ENCODE measurements around the gene ICAM5. TPM values are rescaled to one million over a fixed set of nuclear protein-coding genes. Genes with fewer than 3 reads are reported as not detected.

Gene ICAM5
- total and polyA plus RNA-seq, 9 of the 15 experiments (the other 6 are each of a cell fraction or from before 2014, with no cell fraction given) = 0.10 to 114 (median 13.7) TPM

- ChIA-PET POLR2A (interaction anchor here (0.7 to 3.3 kb wide), 8 partner anchors 9 to 46 kb away, joined by 3 to 19 read pairs (median 6); partner anchors contain the start of genes ICAM1 and RAVER1), CTCF (ENCODE audit: low intra/inter-chr PET ratio) (no interaction called here)
- FAIRE-seq = peak; percentile 59
- peak overlapping the region; percentile 73 for H3K27ac ChIP-seq (ENCODE audit: extremely low read depth, low read depth, low read length)
- H4K20me1 ChIP-seq (replicated peaks; ENCODE audit: control insufficient read depth, insufficient read depth, low read length) = 0 out of 2 replicates have a peak, but pooled peaks cover 8% of the 10 kb centered on the region
- H3K9me3 ChIP-seq (replicated peaks; ENCODE audit: control insufficient read depth, insufficient read depth, low read depth, low read length) = no peaks in the 10 kb centered on the region
- peak overlapping the region; percentile 92; the same call in 1 of the 2 replicates for H2AFZ ChIP-seq (ENCODE audit: low read depth, low read length)
- peaks cover 23% of the 10 kb centered on the region for H3K79me2 ChIP-seq (ENCODE audit: control insufficient read depth, insufficient read depth, low read length)
- ATAC-seq = peak; percentile 79
- TF ChIP-seq EGR1 (conservative IDR thresholded peaks at IDR 0.05) (peak; percentile 27; the same call in 1 of the 2 replicates), NR2C1 (IDR thresholded peaks at IDR 0.05) (0 out of 2 replicates have a peak, but pooled peaks have one; percentile 5), NR2C1 (tag; IDR thresholded peaks at IDR 0.05) (no peak), DLX4 (CRISPR knock-in tag; IDR thresholded peaks at IDR 0.05) (no peak), NR2C2 (CRISPR knock-in tag; IDR thresholded peaks at IDR 0.05) (no peak), NR2C2 (tag; IDR thresholded peaks at IDR 0.05) (0 out of 2 replicates have a peak, but pooled peaks have one; percentile 12), POLR3G (IDR thresholded peaks at IDR 0.05; ENCODE audit: extremely low read depth, insufficient read length, insufficient replicate concordance) (no peak), SUPT5H (IDR thresholded peaks at IDR 0.05) (0 out of 2 replicates have a peak, but pooled peaks have one; percentile 7), POLR2A (conservative IDR thresholded peaks at IDR 0.05) (peak; percentile 33; the same call in 1 of the 2 replicates), POLR2AphosphoS2 (IDR thresholded peaks at IDR 0.05; ENCODE audit: low read length) (peak; percentile 5; the same call in 1 of the 2 replicates), NFIC (IDR thresholded peaks at IDR 0.05) (peak; percentile 92)
- TF ChIP-seq, protein P1, sequence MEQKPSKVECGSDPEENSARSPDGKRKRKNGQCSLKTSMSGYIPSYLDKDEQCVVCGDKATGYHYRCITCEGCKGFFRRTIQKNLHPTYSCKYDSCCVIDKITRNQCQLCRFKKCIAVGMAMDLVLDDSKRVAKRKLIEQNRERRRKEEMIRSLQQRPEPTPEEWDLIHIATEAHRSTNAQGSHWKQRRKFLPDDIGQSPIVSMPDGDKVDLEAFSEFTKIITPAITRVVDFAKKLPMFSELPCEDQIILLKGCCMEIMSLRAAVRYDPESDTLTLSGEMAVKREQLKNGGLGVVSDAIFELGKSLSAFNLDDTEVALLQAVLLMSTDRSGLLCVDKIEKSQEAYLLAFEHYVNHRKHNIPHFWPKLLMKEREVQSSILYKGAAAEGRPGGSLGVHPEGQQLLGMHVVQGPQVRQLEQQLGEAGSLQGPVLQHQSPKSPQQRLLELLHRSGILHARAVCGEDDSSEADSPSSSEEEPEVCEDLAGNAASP (IDR thresholded peaks at IDR 0.05) = peak; percentile 92
- peak overlapping the region; percentile 82 for H3K4me3 ChIP-seq
- H3K27me3 ChIP-seq (ENCODE audit: control insufficient read depth in 2 of 2, insufficient read depth in 2 of 2, low read length in 2 of 2) = no peaks in the 10 kb centered on the region
- H3K9ac ChIP-seq (ENCODE audit: insufficient read depth in 1 of 2, low read depth in 2 of 2, low read length in 2 of 2) = peak overlapping the region; percentile 74 to 96; a peak in 3 of 4 replicates
- in situ Hi-C loops (cut with MboI) (no loop called here), intact Hi-C loops (cut with micrococcal nuclease) (loop anchor here (1.0 kb wide), 1 partner anchor 16 kb away; no protein-coding TSS in a partner anchor)
- peak overlapping the region; percentile 99 for H3K4me2 ChIP-seq (ENCODE audit: insufficient read depth, low read length)
- WGBS (ENCODE audit: insufficient coverage, low coverage, missing lambda C conversion rate) = 51% methylated on average over 17 of the region's 19 CpGs
- TSS peak; percentile 53 for BruUV-seq (replicated peaks)
- no peaks in the 10 kb centered on the region for H3K9me1 ChIP-seq (ENCODE audit: control insufficient read depth, insufficient read depth, low read length)
- peak in 2 of 4 experiments; percentile 70 to 84 for DNase-seq (ENCODE audit: extremely low read depth in 1 of 4, low spot score in 3 of 4)
- peaks cover 65% of the 10 kb centered on the region; the same call in 2 of the 3 replicates for H3K36me3 ChIP-seq (ENCODE audit: control insufficient read depth, insufficient read depth, low read length)
- peaks cover 16 to 50% of the 10 kb centered on the region in 2 experiments for H3K4me1 ChIP-seq (replicated peaks in 1 of 2; ENCODE audit: control insufficient read depth in 2 of 2, insufficient read depth in 2 of 2, low read length in 2 of 2)
These were observed 26.7 kb downstream of the ICAM5 start for GRCh38 chr19:10316229-10317044.

Measured in K562 (cell line).